GM10248 (cell line): ENCODE results near the gene RAPGEF6.

Experiments
- CTCF ChIA-PET: fragments of 300-600 bp; sonication (Branson Sonifier 250); formaldehyde crosslinking; extraction: SDS; loops from one replicate; lab custom pipeline; 2021; ENCODE audit warnings: antibody characterized with exemption; lab: Yijun Ruan, JAX
- POLR2A ChIA-PET: fragments of 350-650 bp; sonication (Branson Sonifier 250); formaldehyde crosslinking; extraction: SDS; loops from one replicate; lab custom pipeline; 2020; ENCODE audit warnings: antibody characterized with exemption; lab: Yijun Ruan, JAX
- DNase-seq: peaks from one replicate; pipeline ENCODE4 v3.0.0; 2012; ENCODE audit errors: extremely low spot score
- TF ChIP-seq, protein P1 (sequence below): IDR thresholded peaks from 2 replicates; pipeline ENCODE4 v1.5.1; 2012; ENCODE audit warnings: mild to moderate bottlenecking, low read depth; ENCODE audit errors: extremely low read depth, missing control alignments, control extremely low read depth

The RAPGEF6 gene

DNA sequence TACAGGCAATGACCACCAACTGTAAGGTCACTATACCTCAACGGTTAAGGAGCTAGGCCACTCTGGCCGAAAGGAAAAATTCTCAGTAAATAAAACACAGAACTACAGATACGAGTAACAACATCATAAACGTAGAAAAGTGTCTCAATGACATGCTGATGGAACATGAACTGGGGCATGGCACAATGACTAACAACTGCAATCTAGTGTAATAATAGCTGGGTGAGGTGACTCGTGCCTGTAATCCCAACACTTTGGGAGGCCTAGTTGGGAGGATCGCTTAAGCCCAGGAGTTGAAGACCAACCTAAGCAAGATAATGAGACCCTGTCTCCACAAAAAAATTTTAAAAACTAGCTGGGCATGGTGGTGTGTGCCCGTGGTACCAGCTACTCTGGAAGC is 9.8 kb upstream of the RAPGEF6 start:
- no peak for DNase-seq
- TF ChIP-seq, protein P1, sequence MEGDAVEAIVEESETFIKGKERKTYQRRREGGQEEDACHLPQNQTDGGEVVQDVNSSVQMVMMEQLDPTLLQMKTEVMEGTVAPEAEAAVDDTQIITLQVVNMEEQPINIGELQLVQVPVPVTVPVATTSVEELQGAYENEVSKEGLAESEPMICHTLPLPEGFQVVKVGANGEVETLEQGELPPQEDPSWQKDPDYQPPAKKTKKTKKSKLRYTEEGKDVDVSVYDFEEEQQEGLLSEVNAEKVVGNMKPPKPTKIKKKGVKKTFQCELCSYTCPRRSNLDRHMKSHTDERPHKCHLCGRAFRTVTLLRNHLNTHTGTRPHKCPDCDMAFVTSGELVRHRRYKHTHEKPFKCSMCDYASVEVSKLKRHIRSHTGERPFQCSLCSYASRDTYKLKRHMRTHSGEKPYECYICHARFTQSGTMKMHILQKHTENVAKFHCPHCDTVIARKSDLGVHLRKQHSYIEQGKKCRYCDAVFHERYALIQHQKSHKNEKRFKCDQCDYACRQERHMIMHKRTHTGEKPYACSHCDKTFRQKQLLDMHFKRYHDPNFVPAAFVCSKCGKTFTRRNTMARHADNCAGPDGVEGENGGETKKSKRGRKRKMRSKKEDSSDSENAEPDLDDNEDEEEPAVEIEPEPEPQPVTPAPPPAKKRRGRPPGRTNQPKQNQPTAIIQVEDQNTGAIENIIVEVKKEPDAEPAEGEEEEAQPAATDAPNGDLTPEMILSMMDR = no peak
- ChIA-PET CTCF (interaction anchor here (1.4 kb wide), 2 partner anchors 9 to 26 kb away, joined by 3 to 5 read pairs; no protein-coding TSS in a partner anchor), POLR2A (interaction anchor here (0.6 kb wide), 1 partner anchor 583 kb away, joined by 3 read pairs; the partner anchor contains the start of gene P4HA2)

DNA sequence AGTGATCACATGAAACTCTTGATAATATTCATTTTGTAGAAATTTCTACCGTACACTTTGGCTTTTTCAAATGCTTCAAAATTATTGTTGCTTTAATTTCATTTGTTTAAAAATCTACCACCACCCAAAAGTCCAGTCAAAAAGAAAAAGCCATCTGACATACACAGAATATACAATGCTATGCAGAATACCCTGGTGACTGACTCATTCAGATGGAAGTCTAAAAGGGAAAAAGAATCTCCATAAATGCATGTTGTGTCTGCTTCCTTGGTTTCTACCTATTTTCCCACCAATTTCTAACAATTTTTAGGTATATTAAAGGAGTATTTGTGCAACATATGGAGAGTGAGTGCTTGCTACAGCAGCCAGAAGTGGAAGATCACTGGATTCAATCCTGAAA is 9.3 kb upstream of the RAPGEF6 start:
- TF ChIP-seq, protein P1 = no peak
- ChIA-PET CTCF (interaction anchor here (1.4 kb wide), 1 partner anchor 27 kb away, joined by 3 read pairs; no protein-coding TSS in a partner anchor), POLR2A (interaction anchor here (0.6 kb wide), 1 partner anchor 583 kb away, joined by 3 read pairs; the partner anchor contains the start of gene P4HA2)
- no peak for DNase-seq

DNA sequence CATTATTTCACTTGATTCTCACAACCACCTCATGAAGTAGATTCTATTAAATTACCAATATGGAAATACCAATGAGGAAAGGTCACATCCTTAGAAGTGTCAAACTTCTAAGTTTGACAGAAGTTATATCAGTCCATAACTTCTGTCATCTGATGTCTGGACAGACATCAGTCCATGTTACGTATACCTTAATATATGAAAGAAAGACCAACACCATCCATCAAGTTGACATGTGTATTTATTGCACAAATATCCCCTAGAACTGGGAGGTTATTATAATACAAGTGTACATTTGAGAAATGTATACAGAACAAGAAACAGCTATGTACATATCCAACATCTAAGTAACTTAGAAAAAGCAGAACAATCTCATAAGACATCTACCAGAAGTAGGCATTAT is 6.5 kb upstream of the RAPGEF6 start:
- ChIA-PET POLR2A (no interaction called here), CTCF (interaction anchor here (1.1 kb wide), 1 partner anchor 596 kb away, joined by 3 read pairs; no protein-coding TSS in a partner anchor)
- TF ChIP-seq, protein P1 = no peak
- DNase-seq = no peak

DNA sequence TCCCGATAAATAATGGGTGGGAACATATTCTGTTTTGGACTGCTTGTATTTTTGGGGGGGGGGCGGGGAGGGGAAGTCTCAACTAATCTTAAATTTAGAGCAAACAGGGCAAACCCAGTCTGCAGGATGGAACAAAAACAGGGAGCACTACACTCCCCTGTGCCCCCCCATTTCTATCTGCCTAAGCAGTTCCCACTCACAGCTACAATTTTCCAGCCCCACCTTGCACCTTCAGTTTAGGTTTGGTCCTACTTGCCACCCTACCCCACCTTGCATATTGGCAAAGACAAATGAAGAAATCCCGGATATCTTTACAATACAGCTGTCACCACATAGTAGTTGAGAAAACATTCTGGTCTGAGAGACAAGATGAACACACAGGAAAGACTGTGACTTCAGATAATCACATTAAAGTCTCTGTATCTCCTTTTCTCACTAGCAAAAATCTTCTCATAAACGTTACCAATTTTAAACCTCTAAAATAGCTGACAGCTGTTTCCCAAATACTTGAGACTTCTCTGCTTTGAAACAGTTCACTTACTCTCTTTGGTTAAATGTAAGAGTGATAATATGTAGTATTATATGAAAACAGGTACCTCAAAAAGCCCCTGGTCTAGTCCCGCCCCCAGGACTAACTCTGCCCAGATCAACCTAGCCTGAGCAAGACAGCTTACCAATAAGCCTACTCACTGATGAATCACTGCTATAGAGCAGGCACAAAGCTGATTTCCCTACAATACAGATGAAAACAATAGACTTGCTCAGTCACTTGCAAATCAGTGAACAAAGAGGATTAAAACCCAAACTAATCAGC is 5.2 kb upstream of the RAPGEF6 start:
- CTCF ChIA-PET = interaction anchor here (1.1 to 1.4 kb wide), 4 partner anchors 10 to 598 kb away, joined by 3 to 4 read pairs (median 3); no protein-coding TSS in a partner anchor
- peak; percentile 27 for DNase-seq
- TF ChIP-seq, protein P1 = no peak
- POLR2A ChIA-PET = interaction anchor here (0.7 kb wide), 1 partner anchor 252 kb away, joined by 3 read pairs; no protein-coding TSS in a partner anchor

DNA sequence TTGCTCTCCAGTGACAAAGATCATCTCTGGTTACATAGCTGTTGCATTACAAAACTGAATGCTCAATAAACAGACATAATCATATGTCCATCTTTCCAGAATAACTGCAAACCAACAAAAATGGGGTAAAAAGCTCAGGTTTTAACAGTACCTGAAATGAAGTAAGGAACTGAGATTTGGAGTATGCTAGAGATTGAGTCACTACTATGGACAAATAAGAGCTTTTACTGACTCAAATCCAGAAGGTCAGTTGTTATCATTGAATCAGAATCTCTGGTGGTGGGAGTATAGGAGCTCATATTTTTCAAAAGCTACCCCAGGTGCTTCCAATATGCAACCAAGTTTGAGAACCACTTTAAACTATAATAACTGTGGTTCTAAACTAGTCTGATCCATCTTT is 4.1 kb upstream of the RAPGEF6 start:
- ChIA-PET CTCF (interaction anchor here (1.1 to 1.9 kb wide), 5 partner anchors 8 to 369 kb away, joined by 3 to 11 read pairs (median 4); no protein-coding TSS in a partner anchor), POLR2A (interaction anchor here (0.6 kb wide), 2 partner anchors 61 to 158 kb away, joined by 3 to 5 read pairs; partner anchors contain the start of gene FNIP1)
- TF ChIP-seq, protein P1 = no peak
- no peak for DNase-seq

DNA sequence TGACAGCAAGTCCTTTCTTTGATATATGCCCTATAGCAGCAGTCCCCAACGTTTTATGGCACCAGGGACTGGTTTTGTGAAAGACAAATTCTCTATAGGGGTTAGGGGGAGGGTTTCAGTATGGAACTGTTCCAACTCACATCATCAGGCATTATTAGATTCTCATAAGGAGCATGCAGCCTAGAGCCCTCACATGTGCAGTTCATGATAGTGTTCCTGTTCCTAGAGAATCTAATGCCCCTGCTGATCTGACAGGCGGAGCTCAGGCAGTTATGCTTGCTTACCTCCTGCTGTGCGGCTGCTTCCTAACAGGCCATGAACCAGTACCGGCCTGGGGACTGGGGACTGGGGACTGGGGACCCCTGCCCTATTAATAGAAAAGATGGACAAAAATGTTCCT is 2.7 kb upstream of the RAPGEF6 start:
- TF ChIP-seq, protein P1 = no peak
- ChIA-PET CTCF (interaction anchor here (1.1 to 1.9 kb wide), 2 partner anchors 10 to 19 kb away, joined by 3 to 11 read pairs; no protein-coding TSS in a partner anchor), POLR2A (no interaction called here)
- DNase-seq = no peak
